Islet of Langerhans (tissue), 1 donor: ENCODE measurements around the gene GALR3.

Experiments used
- FAIRE-seq: peaks from one replicate; lab custom pipeline; 2011; peaks lifted over from hg19 to GRCh38; lab: Jason Lieb, UNC

GALR3 gene

GRCh38 chr22:37870273-37870672 lies 47.1 kb downstream of the GALR3 start:
- no peak for FAIRE-seq
